Raji (cell line): ENCODE measurements around the gene RASSF10.

Experiments used
- POLR2A ChIP-seq: IDR thresholded peaks from 2 replicates; pipeline ENCODE4 v1.6.1; 2011; ENCODE audit warnings: low read depth, low read length, control low read depth; ENCODE audit not compliant: insufficient read depth

RASSF10 gene

DNA sequence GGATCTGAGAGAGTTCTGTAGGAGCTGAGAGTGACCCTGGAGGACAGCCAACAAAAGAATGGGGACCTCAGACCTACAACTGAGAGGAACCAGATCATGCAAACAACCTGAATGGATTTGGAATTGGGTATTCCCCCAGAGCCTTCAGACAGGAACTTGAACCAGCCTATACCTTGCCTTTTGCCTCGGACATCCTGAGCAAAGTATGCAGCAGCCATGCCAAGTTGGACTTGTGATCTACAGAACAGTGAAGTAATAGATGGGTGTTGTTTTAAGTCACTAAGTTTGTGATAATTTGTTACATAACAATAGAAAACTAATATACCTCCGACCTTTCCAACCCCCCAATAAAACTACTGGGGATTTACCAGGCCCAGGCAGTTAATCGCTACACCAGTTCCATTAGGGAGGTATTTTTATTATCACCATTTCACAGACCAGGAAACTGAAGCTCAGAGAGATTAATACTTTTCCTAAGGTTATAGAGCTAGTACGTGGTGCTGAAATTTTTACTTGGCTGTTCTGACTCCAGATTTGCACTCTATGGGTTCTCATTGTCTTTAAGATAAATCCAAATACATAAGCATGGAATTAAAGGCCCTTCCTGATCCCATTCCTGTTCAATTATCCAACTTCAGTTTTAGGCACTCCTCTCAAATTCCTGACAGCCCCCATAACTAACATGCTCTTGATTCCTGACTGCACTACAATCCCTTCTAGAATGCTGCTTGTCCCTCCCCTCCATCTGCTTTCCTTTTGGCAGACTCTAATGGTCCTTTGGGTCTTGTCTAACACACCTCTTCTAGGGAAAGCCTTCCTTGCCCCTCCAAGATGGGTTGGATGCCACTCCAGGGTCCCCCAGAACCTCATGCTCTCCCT is 1.7 kb upstream of the RASSF10 start:
- no peak for TF ChIP-seq POLR2A

DNA sequence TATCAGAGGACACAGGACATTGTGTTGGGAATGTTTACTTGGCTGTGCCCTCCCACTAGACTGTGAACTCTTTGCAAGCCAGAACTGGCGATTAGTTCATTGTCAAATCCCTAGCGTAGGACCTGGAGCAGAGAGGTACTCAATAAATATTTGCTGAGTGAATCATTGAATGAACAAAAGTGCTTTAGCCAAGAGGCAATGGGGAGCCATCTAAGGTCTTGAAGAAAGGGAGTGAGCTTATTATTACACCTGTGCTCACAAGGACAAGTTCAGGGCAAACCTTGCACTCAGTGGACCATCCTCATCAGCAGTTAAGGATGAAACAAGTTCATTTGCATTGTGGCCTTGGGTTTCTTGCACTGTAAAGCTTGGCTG is 1.1 kb upstream of the RASSF10 start:
- no peak for TF ChIP-seq POLR2A

DNA sequence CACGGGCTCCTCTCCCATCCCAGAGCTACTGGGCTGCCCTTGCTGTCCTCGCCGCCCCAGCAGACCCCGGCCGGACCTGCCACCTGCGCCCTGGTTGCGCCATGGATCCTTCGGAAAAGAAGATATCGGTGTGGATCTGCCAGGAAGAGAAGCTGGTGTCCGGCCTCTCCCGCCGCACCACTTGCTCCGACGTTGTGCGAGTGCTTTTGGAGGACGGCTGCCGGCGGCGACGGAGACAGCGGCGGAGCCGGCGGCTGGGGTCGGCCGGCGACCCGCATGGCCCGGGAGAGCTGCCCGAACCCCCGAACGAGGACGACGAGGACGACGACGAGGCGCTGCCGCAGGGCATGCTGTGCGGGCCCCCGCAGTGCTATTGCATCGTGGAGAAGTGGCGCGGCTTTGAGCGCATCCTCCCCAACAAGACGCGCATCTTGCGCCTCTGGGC is 382 bp downstream of the RASSF10 start:
- no peak for TF ChIP-seq POLR2A

DNA sequence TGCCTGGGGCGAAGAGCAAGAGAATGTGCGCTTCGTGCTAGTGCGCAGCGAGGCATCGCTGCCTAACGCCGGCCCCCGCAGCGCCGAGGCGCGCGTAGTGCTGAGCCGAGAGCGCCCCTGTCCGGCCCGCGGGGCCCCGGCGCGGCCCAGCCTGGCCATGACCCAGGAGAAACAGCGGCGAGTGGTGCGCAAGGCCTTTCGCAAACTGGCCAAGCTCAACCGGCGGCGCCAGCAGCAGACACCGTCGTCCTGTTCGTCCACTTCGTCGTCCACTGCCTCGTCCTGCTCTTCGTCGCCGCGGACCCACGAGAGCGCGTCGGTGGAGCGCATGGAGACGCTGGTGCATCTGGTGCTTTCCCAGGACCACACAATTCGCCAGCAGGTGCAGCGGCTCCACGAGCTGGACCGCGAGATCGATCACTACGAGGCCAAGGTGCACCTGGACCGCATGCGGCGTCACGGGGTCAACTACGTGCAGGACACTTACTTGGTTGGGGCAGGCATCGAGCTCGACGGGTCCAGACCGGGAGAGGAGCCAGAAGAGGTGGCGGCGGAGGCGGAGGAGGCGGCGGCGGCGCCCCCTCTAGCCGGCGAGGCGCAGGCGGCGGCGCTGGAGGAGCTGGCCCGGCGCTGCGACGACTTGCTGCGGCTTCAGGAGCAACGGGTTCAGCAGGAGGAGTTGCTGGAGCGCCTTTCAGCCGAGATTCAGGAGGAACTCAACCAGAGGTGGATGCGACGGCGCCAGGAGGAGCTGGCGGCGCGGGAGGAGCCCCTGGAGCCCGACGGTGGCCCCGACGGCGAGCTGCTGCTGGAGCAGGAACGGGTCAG is 1.0 kb downstream of the RASSF10 start:
- TF ChIP-seq POLR2A: no peak

DNA sequence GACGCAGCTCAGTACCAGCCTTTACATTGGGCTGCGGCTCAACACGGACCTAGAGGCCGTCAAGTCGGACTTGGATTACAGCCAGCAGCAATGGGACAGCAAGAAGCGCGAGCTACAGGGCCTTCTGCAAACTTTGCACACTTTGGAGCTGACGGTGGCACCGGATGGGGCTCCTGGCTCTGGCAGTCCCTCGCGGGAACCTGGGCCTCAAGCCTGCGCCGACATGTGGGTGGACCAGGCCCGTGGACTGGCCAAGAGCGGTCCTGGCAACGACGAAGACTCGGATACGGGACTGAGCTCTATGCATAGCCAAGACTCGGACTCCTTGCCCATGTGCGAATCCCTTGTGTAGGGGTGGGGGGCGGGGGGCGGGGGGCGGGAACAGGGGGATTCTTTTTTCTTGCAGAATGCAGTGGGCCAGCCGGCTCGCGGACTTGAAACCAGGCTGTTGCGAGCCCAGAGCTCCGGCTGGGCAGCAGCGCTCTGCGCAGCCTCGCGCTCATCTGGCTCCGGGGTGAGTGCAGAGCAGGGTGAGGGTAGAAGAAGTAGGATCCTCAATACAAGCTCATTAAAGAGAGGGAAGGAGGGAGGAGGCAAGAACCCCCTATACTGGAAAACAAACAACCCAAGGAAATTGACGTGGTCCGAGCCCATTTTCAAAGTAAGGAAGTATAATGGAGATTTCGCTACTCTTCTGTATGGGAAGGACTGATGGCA is 1.8 kb downstream of the RASSF10 start:
- no peak for TF ChIP-seq POLR2A

DNA sequence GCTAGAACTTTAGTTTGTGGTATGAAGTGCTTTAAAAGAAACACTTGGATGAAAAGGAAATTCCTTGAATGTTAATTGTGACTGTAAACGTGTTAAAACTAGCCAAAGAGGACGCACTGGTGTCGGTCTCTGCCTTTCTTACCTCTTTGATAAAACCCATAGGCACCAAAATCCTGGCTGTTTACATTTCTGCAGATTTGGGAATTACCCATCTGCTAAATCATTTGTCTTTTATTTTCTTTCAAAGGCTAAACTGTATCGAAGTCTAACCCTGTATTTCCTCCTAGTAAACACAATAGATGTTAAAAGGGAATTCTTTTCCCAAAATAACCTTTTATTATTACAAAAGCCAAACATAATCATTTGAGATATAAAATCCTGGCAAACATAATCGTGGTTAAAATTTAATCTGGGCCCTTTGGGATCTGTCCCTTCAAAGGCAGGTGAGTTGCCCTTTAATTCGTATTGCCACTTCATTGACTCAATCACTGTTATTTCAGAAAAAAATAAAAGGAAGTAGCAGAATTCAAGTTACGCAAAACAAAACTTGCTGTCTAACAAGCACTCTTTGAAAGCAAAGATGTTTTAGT is 2.4 kb downstream of the RASSF10 start:
- no peak for TF ChIP-seq POLR2A

DNA sequence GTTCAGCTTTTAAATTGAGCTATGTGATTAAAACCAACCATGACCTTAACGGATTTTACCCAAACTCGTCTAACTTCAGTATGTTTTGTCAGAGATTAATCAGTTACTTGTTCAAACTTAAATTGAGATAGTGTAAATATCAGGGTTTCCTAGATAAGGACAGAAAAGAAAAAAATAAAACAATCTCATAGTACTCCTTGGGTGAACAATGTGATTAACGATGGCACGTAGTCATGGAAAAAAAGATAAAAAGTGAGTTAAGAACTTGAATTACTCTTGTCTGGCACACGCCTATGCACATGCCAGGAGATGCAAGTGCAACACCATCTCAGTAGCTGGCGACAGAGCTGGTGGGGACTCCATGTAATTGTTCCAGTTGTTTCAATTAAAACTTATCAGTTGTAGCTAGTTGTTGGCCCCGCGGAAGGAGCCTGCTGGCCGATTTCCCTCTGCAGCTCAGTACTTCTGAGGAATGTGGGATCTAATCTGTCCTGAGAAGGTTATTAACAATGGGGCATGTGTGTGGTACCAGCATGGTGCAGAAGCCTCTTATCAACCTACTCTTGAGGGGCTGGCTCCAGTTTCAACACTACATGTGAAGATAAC is 3.0 kb downstream of the RASSF10 start:
- no peak for TF ChIP-seq POLR2A

DNA sequence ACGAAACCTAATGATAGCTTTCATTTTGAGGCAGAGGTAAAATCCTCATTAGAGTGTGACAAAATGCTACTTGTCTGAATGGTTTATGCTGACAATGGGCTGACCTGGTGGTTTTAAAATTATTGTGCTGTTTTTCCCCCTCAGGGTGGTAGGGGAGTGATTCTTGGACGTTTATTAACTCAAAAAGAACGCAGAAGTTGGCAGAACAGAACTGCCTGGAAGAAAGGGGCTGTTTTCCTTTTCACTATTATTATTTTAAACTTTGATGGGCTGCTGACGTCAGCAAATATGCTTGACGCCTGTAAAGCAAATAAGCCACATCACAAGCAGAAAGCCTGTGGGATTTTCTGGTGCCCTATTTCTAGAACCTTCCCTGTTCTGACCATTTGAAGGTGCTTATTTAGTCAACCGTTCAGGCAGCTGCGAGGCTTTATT is 4.0 kb downstream of the RASSF10 start:
- TF ChIP-seq POLR2A: no peak

DNA sequence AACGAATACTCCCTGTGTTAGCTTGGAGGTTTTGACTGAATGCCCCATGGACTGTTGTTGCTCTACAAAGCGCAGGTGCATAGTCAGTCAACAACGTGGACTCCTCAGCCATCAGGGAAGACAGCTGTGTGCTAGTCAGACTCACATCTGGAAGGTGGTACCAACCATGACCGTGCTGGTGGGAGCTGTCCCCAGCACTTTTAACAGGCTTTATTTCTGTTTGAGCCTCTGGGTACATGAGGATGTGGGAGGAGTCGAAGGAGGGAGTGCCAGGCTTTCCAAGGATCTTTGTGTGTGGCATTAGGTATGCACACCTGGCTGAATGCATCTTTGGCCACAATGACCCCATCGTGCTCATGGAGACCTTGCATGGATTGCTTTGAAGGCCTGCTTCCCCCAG is 6.6 kb downstream of the RASSF10 start:
- no peak for TF ChIP-seq POLR2A

DNA sequence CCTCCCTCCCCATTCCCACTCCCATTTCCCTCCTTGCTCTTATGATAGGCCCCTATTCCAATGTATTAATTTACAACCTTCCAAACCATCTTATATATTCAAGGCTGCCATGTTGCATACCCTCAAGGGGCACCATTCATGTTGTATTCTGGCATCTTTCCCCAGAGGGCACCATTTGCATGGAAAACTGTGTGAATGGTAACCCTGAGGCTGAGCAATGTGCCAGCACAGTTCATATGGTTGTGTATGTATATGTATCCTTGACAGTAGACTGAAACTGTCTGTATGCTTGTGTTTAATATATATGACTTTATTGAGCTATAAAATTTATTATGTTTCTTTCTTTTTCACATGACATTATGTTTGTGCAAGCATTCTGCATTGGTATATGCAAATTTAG is 7.3 kb downstream of the RASSF10 start:
- TF ChIP-seq POLR2A: no peak

DNA sequence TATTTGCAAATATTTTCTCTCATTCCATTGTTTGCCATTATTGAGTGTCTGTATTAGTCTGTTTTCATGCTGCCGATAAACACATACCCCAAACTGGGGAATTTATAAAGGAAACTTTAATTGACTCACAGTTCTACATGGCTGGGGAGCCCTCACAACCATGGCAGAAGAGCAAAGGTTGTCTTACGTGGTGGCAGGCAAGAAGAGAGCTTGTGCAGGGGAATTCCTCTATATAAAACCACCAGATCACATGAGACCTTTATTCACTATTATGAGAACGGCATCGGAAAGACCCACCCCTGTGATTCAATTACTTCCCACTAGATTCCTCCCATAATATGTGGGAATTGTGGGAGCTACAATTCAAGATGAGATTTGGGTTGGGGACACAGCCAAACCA is 10.2 kb downstream of the RASSF10 start:
- TF ChIP-seq POLR2A: no peak

DNA sequence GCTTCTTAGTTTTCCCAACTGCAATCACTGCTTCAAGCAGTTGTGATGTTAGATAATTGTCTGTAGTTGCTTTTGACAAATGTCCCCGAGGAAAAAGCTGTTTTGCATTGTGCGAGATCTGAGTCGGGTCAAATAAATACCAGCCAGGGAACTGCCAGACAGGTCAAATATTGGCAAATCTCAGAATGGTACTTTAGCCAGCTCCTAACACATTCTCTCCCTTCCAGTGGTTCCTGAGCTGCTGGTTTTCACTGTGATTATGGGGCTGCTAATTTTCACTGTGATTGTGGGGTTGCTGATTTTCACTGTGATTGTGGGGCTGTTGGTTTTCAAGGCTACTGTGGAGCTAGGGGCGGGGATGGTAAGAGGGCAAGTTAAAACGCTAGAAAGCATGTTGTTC is 14.3 kb downstream of the RASSF10 start:
- no peak for TF ChIP-seq POLR2A

DNA sequence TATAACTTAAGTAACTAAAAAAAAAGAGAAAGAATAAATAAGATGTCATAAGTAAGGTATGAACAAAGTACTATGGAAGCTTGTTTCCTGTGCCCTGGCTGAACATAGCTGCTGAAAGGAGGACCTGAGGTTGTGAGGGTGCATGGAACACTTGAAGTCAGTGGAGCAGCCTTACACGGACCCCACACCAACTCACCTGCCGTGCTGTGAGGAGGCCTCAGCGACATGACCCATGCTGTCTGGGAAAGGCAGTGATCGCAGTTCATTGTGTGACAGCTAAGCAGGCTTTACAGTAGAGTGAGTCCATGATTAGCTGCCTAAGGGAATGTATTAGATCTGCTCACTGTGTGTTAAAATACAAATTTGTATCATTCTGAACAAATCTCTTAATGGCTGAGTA is 17.6 kb downstream of the RASSF10 start:
- TF ChIP-seq POLR2A: no peak

DNA sequence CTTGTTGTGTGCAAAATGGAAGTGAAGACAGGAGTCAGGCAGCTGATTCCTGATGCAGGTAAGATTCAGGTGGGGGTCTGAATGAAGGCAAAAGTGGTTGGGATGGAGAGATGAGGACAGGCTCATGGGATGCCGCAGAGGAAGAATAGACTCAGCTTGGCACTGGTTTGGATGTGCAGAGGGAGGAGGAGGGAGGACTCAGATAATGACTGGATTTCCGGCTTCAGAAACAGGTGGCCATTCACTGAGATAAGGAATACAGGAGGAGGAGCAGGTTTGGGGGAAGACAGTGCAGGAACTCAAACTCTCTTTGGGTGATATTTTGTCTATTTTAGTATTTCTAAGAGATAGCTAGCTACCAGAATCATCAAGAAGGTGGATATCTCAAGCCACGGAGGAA is 19.2 kb downstream of the RASSF10 start:
- no peak for TF ChIP-seq POLR2A

DNA sequence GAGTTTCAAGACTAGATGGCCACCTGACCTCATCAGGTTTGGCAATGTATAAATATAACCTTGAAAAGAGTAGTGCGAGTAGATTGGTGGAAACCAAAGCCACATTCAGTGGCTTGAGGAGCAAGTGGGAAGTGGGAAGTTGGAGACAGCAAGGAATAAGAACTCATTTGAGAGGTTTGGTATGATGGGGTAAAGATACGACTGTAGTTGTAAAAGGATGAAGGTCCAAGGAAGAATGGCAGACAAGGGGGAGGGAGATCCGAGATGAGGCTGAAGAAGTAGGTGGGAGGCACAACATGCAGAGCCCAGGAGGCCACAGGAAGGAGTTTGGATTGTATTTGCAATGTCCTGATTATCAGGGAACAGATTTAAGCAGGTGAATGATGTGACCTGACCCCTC is 20.8 kb downstream of the RASSF10 start:
- TF ChIP-seq POLR2A: no peak
